ENCODE measurements around the gene ZNF598.

- no peak for TF ChIP-seq CTCF (IDR thresholded peaks at IDR 0.05)
- TF ChIP-seq ZFX (IDR thresholded peaks at IDR 0.05; ENCODE audit: borderline replicate concordance) = no peak
Observed at GRCh38 chr16:2053897-2054296, 44.3 kb upstream of the ZNF598 start.

Data from 22Rv1 (cell line).